Pons (tissue), 1 donor: ENCODE measurements around the gene WBP2NL.
"Not testable (repeated sequence)": the region's sequence is repeated elsewhere in the genome, so short reads cannot be mapped to it uniquely, and the experiment has no call there.

Experiments
- DNase-seq: peaks from one replicate; pipeline ENCODE4 v3.0.0-alpha.2; 2016; ENCODE audit warnings: low spot score

The WBP2NL gene

DNA sequence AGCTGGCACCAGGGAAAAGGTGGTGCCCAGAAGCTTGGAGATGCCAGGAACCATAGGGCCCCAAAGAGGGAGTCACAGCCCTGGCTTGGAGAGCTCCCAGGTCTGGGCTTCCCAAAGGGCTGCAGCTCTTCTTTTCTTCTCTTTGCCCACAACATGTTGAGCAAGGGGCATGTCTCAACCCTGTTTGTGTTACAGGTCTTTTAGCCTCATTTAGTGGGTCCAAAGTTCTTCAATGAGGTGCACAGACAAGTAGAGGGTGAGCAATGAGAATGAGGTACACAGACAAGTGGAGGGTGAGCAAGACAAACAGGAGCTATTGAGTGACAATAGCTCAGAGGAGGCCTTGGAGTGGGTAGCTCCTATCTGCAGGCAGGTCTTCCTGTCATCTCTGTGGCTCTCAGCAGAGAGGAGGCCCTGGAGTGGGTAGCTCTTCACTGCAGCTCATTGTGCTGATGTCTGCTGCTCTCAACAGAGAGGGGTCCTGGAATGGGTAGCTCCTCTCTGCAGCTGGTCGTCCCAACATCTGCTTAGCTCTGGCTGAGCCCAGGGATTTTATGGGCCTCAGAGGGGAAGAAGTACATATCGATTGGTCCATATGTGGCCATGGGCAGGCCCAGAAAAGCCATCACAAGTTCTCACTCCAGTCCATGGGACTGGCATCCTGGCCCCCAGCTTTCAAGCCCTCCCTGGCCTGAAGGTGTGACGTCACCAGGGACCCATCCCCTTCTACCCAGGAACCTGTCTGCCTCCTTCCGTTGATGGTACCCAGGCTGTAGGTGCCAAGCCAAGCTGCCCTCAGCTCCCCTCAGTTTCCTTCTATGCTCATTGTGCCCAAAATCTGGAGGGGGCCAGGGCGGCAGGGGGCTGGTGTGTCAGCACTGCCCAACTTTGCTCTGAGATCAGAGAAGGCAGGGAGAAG, 34.9 kb downstream of the WBP2NL start:
- DNase-seq: no peak

DNA sequence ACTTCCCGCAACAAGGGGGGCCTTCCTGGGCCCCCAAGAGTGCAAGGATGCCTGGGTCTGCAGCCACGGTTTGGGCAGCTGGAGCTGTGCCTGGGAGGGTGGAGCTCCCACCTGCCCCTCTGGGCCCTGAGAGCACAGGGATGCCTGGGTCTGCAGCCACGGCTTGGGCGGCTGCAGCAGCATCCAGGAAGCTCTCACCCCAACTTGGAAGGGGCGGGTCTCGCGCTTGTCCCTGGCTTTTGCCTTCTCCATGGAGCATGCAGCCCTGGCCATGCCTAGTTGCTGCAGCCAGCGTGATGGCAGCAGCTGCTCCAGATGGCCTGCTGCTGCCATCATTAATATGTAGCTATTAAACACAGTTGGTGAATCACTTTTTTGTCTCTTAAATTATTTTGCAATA, 36.7 kb downstream of the WBP2NL start:
- DNase-seq: no peak

- DNase-seq: no peak
These were observed 40.7 kb downstream of the WBP2NL start for GRCh38 chr22:42039271-42039670.

GRCh38 chr22:42041784-42042183, 43.2 kb downstream of the WBP2NL start:
- no peak for DNase-seq

- no peak for DNase-seq
These were observed 52.1 kb downstream of the WBP2NL start for GRCh38 chr22:42050641-42051180.

GRCh38 chr22:42052765-42053164, 54.2 kb downstream of the WBP2NL start:
- no peak for DNase-seq

DNA sequence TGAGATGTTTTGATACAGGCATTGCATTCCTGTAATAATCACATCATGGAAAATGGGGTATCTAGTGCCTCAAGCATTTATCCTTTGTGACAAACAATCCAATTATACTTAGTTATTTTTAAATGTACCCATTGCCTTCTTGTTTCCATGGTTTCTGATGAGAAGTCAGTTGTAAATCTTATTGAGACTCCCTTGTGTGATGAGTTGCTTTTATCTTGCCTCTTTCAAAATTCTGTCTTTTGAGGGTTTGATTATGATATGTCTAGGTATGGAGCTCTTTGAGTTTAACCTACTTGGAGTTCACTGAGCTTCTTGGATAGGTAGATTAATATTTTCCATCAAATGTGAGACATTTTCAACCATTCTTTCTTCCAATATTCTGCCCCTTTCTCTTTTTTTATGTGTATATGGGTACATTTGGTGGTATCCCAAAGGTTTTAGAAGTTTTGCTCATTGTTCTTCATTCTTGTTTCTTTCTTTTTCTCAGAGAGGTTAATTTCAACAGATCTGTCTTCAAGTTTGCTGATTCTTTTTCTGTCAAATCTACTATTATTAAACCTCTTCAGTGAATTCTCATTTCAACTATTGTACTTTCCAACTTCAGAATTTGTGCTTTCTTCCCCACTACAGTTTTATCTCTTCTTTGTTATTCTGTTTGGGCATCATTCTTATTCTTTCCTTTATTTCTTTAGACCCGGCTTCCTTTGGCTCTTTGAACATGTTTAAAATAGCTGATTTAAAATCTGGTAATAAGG, 58.3 kb downstream of the WBP2NL start:
- DNase-seq: no peak

GRCh38 chr22:42060489-42060888, 61.9 kb downstream of the WBP2NL start:
- DNase-seq: no peak

- DNase-seq: no peak
These were observed 62.5 kb downstream of the WBP2NL start for GRCh38 chr22:42061041-42061440.

DNA sequence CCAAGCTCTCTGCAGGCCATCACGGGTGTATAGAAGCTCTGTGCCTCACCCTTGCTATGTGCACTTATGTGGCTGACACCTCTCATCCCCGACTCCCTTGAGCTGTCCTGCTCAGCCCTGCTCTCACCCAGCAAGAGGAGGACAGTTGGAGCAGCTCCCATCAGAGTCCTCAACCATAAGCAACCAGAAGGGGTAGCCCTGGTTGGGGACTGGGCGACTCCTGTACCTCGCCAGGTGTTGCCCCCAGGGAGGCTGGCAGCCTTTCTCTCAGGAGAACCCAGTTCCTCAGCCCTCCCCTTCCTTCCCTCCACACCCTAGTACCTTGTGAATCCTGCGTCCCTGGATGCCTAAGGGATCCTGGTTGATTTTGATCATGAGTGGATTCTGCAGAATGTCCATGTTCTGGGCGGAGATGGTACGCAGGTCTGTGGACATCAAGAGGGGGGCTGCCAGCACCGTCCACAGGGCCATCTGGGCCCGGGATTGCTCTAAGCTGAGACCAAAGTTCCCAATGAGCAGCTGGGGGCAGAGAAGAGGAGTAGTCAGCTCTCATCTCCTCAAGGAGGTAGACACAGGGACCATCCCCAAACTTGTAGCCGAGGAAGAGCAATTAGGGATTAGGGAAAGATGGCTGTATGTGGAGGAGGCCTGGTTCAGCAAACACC, 64.0 kb downstream of the WBP2NL start:
- DNase-seq: no peak

DNA sequence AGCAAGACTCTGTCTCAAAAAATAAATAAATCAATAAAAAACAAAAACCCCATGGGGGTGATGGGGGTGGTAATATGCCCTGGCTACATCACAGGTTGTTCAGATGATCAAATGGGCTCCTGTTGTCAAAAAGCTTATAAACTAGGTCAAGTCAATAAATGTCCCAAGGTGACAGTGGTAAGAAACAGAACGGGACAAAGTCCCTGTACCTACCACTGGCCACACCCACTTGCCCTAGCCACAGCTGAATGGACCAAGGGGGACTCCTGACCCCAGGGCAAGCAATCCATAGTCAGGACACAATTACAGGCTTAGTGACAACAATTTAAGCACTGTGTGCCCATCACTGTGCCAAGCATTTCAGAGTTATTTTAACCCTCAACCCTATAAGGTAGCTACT, 66.0 kb downstream of the WBP2NL start:
- DNase-seq: no peak

DNA sequence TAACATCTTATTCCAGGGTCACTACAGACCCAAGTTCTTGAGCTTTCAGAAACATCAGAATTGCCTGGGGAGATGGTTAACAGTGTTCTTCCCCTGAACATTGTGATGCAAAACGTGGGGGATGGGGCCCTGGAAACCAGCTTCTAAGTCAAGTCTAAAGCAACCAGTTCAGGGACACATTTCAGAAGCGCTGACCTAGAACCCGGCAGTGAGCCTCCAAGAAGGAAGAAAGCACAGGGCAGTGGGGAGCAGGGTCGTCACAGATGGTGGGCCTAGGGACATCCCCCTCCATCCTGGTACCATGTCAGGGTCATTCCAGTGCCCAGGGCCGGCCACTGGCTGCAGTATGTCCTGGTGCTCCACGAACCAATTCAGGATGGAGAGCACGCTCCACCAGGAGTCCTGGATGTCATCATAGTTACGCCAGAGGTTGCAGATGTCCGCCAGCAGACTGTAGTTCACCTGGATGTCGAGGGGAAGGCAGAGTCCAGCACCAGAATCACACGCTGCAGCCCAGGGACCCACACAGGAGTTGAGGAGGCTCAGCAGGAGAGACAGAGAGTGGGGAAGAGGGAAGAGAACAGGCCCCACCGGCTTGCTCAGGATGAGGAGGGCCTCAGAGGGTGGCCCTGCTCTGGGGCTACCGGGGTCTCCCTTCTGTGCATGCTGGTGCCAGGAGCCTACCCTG, 67.0 kb downstream of the WBP2NL start:
- no peak for DNase-seq

DNA sequence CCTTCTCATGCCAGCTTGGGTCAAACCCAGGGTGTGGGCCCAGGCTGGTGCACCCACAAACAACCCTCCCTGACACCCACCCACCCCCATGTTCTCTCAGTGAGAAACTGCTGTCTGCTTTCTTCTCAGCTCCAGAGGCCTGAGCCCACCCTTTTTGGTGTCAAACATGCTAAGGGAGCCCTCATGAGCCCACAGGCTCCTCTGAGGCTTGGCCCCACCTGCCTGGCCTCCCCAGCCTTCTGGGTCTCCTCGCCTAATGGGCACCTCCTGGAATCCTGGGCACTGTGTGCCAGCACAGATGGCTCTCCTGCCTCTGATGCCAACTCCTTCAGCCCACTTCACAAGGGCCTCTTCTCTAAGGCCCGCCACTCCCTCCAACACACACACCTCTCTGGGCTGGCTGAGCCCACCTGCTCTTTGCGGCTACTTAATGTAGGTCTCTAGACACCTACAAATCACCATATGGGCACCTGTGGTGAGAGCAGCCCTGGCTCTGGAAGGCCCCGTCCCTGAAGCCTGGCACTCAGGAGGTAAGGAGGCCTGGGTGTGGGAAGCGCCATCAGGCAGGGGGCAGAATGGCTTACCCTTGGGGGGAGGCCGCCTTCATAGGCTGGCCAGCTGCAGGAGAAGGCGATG, 67.7 kb downstream of the WBP2NL start:
- DNase-seq: no peak

- no peak for DNase-seq
These were observed 68.3 kb downstream of the WBP2NL start for GRCh38 chr22:42066937-42067336.

DNA sequence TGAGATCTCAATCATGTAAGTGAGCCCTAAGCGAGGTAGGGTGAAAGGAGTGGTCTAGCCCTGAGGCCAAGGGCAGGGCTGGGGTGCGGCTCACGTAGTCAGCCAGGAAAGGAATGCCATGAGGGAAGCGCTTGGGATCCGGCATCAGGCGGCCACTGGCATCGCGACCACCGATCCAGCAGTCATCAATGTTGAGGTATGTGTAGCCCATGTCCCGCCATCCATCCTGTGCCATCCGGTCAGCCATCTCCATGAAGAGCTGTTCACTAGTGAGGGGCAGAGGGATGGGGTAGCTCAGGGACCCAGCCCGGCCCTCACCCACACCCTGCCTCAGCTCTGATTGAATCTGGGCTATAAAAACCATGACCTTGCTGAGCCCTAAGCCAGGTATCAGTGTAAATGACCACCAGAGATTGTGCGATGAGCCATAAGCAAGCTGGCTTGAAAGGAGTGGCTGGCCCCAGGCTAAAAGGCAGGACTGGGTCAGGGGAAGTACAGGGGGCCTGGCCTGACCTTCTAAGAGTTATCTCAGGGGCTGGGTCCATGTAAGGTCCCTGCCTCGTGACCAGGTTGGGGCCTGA, 69.2 kb downstream of the WBP2NL start:
- DNase-seq: no peak

- DNase-seq: no peak
These were observed 69.7 kb downstream of the WBP2NL start for GRCh38 chr22:42068291-42068690.

GRCh38 chr22:42069801-42070516, 71.4 kb downstream of the WBP2NL start:
- peak; percentile 72 for DNase-seq

DNA sequence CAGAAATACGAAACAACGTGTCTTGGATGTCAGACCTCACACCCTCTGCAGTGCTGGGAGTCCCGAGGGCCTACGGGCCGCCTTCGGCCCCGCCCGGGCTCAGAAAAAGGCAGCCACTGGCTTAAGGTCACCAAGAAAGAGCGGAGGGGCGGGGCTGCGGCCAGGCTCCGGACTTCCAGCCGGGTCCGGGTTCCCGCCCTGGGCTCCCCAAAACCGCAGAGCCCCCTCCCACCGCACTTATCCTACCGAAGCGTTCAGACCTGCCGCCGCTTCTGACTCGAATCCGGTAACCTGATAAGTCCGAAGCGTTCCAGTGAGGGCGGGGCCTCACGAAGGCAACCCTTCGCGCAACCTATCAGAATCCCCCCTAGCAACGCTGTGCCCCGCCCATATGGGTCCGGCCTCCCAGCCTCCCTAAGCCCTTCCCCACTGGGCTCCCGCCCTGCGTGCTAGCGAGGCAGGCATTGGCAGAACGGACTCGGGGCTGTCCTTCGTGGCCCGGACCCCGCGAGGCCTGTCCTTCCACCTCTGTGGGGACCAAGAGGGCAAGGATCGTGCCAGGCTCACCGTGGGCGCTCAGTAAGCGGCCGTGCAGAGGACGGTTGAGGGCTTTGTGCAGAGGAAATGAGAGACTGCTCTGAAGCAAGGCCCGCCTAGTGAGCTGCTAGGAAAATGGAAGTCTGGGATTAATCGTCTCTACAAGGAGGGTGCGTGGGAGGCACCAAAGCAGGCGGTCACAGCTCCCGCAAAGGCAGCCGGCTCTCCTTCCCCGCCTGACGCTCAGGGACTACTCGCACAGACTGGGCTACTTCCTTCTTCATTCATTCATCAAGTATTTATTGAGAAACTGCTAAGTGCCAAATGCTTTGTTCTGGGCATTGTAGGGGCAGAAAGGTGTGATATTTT, 72.2 kb downstream of the WBP2NL start, which contains the start of gene NAGA:
TSS of gene NAGA (minus strand) at position 296 of the 906 bp plus-strand sequence. CDS start 515 bp downstream, outside the sequence.
- DNase-seq: peak; percentile 95

- DNase-seq: not testable (repeated sequence)
These were observed 72.9 kb downstream of the WBP2NL start for GRCh38 chr22:42071508-42071907.
